Sigmoid colon (tissue), 4 donors: ENCODE results near the gene ITGA11.

Experiments used
- POLR2AphosphoS5 ChIP-seq, 4 donors: sonication (generic); formaldehyde crosslinking; IDR thresholded peaks; one replicate each; pipeline ENCODE4 v1.6.1; 2017; ENCODE audit warnings: antibody characterized with exemption in 4 of 4
- TF ChIP-seq, protein P1 (sequence below), 4 experiments: fragments of 450-650 bp in 3 of 4; fragments of 200-600 bp in 1 of 4; IDR thresholded peaks; one replicate each; pipeline ENCODE4 v1.5.1; 2016 to 2019; ENCODE audit warnings: antibody characterized with exemption in 4 of 4, mild to moderate bottlenecking in 3 of 4, moderate library complexity in 2 of 4

- no peak for TF ChIP-seq POLR2AphosphoS5 (IDR thresholded peaks at IDR 0.05)
- TF ChIP-seq, protein P1, sequence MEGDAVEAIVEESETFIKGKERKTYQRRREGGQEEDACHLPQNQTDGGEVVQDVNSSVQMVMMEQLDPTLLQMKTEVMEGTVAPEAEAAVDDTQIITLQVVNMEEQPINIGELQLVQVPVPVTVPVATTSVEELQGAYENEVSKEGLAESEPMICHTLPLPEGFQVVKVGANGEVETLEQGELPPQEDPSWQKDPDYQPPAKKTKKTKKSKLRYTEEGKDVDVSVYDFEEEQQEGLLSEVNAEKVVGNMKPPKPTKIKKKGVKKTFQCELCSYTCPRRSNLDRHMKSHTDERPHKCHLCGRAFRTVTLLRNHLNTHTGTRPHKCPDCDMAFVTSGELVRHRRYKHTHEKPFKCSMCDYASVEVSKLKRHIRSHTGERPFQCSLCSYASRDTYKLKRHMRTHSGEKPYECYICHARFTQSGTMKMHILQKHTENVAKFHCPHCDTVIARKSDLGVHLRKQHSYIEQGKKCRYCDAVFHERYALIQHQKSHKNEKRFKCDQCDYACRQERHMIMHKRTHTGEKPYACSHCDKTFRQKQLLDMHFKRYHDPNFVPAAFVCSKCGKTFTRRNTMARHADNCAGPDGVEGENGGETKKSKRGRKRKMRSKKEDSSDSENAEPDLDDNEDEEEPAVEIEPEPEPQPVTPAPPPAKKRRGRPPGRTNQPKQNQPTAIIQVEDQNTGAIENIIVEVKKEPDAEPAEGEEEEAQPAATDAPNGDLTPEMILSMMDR (IDR thresholded peaks at IDR 0.05), result no peak
Measured at GRCh38 chr15:68414206-68414555, 17.8 kb downstream of the ITGA11 start.
